Prostate gland (tissue), 2 donors: ENCODE results near the gene CYP4V2. TPM values are rescaled to one million over a fixed set of nuclear protein-coding genes. Genes with fewer than 3 reads are reported as not detected.
"Not testable (repeated sequence)": the region's sequence is repeated elsewhere in the genome, so short reads cannot be mapped to it uniquely, and the experiment has no call there.

Experiments
- DNase-seq: peaks from one replicate; pipeline ENCODE4 v3.0.0-alpha.2; 2019; ENCODE audit warnings: low spot score
- H3K27ac ChIP-seq, 2 donors: fragments of 200-600 bp; sonication (generic); 2 replicates each; pipeline ENCODE4 v1.5.1; 2017 to 2019
- H3K27me3 ChIP-seq: fragments of 200-600 bp; sonication (generic); replicated peaks from 2 replicates; pipeline ENCODE4 v1.5.1; 2019; ENCODE audit not compliant: insufficient read depth
- H3K36me3 ChIP-seq, 2 donors: fragments of 200-600 bp; sonication (generic); 1 replicate in 1 of 2; 2 replicates in 1 of 2; pipeline versions ENCODE4 v1.5.1 to v1.8.1; 2017 to 2019
- H3K4me1 ChIP-seq: fragments of 200-600 bp; sonication (generic); replicated peaks from 2 replicates; pipeline ENCODE4 v1.5.1; 2019
- H3K4me3 ChIP-seq, 2 donors: fragments of 200-600 bp; sonication (generic); 2 replicates each; pipeline ENCODE4 v1.5.1; 2017 to 2019
- H3K9me3 ChIP-seq: fragments of 200-600 bp; sonication (generic); 2 replicates; pipeline ENCODE4 v1.5.1; 2017
- POLR2A ChIP-seq: fragments of 450-650 bp; IDR thresholded peaks from one replicate; pipeline ENCODE4 v1.6.1; 2016; ENCODE audit warnings: antibody characterized with exemption, mild to moderate bottlenecking
- POLR2AphosphoS5 ChIP-seq: sonication (generic); formaldehyde crosslinking; IDR thresholded peaks from one replicate; pipeline ENCODE4 v1.6.1; 2017; ENCODE audit warnings: antibody characterized with exemption
- whole genome bisulfite sequencing: methylation state at CpG from one replicate; pipeline ENCODE4 v1.1.5; 2018; 5-methylcytosine and 5-hydroxymethylcytosine counted together
- intact Hi-C: fragments of 100-400 bp; cut with DNase I; formaldehyde crosslinking; loops from one replicate; pipeline ENCODE4 v1.14.2; 2022
- total RNA-seq, 2 donors: library from RNA; depleted of rRNA; stranded (reverse); fragments of >200 nt; gene quantifications; one replicate each; pipeline ENCODE4 v1.1.0, GENCODE V29; 2016
- TF ChIP-seq, protein P1 (sequence below), 4 experiments: fragments of 200-600 bp in 2 of 4; fragments of 450-650 bp in 2 of 4; sonication (generic) in 2 of 4; IDR thresholded peaks; 1 replicate in 3 of 4; 2 replicates in 1 of 4; pipeline ENCODE4 v1.5.1; 2016 to 2019; ENCODE audit warnings: antibody characterized with exemption in 4 of 4, mild to moderate bottlenecking in 2 of 4, moderate library complexity in 2 of 4

CYP4V2 gene
- total RNA-seq, 2 donors from 2014 or later = 23.5 to 40.2 TPM

DNA sequence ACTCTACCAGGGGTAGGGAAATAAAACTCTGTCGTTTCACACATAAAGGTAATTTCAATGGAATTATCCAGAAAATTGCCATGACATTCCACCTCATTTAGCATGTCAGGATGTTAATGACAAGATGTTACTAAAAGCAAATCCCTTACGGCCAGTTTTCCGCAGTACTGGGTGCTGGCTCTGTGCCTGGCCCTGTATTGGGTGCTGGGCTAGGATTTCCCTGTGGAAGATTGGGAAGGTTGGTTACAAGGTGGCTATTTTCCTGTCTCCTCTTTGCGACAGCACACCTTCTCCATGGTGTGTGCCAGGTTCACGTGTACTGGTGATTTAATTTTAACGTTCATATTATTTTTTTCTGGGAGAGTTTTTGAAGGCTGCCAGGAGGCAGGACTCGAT, 49.1 kb downstream of the CYP4V2 start:
- no peak overlapping the region for H3K27ac ChIP-seq
- 77% methylated on average over 7 of the region's 7 CpGs for WGBS
- H3K4me3 ChIP-seq = no peak overlapping the region
- H3K4me1 ChIP-seq = no peaks in the 10 kb centered on the region
- H3K9me3 ChIP-seq = no peaks in the 10 kb centered on the region
- no peaks in the 10 kb centered on the region for H3K27me3 ChIP-seq
- no peaks in the 10 kb centered on the region for H3K36me3 ChIP-seq
- intact Hi-C loops = no loop called here
- DNase-seq = no peak
- TF ChIP-seq, protein P1, sequence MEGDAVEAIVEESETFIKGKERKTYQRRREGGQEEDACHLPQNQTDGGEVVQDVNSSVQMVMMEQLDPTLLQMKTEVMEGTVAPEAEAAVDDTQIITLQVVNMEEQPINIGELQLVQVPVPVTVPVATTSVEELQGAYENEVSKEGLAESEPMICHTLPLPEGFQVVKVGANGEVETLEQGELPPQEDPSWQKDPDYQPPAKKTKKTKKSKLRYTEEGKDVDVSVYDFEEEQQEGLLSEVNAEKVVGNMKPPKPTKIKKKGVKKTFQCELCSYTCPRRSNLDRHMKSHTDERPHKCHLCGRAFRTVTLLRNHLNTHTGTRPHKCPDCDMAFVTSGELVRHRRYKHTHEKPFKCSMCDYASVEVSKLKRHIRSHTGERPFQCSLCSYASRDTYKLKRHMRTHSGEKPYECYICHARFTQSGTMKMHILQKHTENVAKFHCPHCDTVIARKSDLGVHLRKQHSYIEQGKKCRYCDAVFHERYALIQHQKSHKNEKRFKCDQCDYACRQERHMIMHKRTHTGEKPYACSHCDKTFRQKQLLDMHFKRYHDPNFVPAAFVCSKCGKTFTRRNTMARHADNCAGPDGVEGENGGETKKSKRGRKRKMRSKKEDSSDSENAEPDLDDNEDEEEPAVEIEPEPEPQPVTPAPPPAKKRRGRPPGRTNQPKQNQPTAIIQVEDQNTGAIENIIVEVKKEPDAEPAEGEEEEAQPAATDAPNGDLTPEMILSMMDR (IDR thresholded peaks at IDR 0.05) = no peak
- TF ChIP-seq POLR2A (no peak), POLR2AphosphoS5 (no peak)

DNA sequence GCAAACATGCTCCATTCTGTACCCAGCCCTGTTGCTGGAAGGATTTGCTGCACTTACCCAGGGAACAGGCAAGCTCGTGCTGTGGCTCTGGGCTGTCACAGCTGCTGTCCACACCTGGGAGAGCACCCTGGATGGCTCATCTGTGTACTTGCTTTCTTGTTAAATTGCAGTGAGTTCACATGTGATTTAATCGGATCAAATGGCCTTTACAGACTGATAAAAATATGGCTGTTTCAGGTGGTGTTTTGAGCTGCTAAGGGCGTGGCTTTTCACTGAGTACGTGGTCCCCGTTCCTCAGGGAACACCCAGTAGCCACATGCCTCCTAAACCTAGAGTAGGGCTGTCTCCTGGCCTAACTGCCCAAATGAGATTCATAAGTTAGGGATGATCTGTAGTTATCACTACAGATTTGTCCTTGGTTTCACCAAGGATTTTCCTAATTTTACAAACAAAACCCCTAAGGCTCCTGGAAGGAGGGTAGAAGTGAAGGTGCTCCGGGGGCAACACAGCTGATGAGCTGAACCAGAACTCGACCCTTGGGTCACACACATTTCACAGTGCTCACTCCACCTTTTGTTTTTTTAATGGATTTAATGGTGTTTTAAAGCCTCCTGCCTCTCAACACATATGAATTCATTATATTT, 49.6 kb downstream of the CYP4V2 start:
- H3K27me3 ChIP-seq = no peaks in the 10 kb centered on the region

DNA sequence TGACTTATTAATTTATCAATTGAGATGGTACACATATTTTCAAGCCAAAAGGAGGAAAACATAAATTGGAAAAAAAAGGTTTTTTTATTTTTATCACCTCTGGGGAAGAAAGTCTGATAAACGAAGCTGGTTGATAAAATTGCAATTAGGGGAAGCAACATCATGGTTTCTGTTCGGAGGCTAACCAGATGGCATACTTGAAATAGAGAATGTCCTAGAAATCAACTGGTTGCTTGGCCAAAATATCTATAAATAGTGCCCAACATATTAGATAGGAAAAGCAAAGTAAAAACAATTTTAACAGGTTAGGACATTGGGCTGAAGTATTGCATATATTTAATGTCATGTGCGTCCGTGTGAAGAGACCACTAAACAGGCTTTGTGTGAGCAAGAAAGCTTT, 50.2 kb downstream of the CYP4V2 start:
- no peak for DNase-seq
- 93% methylated on average over 4 of the region's 4 CpGs for WGBS
- Histone ChIP-seq H3K4me3 (no peak overlapping the region), H3K27ac (no peak overlapping the region), H3K36me3 (no peaks in the 10 kb centered on the region), H3K4me1 (no peaks in the 10 kb centered on the region), H3K9me3 (no peaks in the 10 kb centered on the region), H3K27me3 (no peaks in the 10 kb centered on the region)
- intact Hi-C loops = no loop called here
- TF ChIP-seq, protein P1 (IDR thresholded peaks at IDR 0.05) = no peak
- TF ChIP-seq POLR2A (no peak), POLR2AphosphoS5 (no peak)

More for the DNA sequence above, 49.6 kb downstream of the CYP4V2 start:
- no peak overlapping the region for H3K27ac ChIP-seq
- H3K4me3 ChIP-seq = no peak overlapping the region
- H3K9me3 ChIP-seq = no peaks in the 10 kb centered on the region
- no peaks in the 10 kb centered on the region for H3K4me1 ChIP-seq
- WGBS = 75% methylated on average over 7 of the region's 7 CpGs
- TF ChIP-seq, protein P1 (IDR thresholded peaks at IDR 0.05) = no peak
- TF ChIP-seq POLR2AphosphoS5 (no peak), POLR2A (no peak)
- H3K36me3 ChIP-seq = no peaks in the 10 kb centered on the region
- no peak for DNase-seq
- intact Hi-C loops = no loop called here

DNA sequence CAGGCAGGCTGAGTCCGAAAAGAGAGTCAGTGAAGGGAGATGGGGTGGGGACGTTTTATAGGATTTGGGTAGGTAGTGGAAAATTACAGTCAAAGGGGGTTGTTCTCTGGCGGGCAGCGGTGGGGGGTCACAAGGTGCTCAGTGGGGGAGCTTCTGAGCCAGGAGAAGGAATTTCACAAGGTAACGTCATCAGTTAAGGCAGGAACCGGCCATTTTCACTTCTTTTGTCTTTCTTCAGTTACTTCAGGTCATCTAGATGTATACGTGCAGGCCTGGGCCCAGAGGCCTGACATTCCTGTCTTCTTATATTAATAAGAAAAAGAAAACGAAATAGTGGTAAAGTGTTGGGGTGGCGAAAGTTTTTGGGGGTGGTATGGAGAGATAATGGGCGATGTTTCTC, 50.7 kb downstream of the CYP4V2 start:
- H3K27me3 ChIP-seq, DNase-seq, H3K36me3 ChIP-seq, H3K27ac ChIP-seq, intact Hi-C loops, H3K4me1 ChIP-seq, H3K4me3 ChIP-seq, H3K9me3 ChIP-seq: not testable (repeated sequence)
- 91% methylated on average over 10 of the region's 10 CpGs for WGBS

DNA sequence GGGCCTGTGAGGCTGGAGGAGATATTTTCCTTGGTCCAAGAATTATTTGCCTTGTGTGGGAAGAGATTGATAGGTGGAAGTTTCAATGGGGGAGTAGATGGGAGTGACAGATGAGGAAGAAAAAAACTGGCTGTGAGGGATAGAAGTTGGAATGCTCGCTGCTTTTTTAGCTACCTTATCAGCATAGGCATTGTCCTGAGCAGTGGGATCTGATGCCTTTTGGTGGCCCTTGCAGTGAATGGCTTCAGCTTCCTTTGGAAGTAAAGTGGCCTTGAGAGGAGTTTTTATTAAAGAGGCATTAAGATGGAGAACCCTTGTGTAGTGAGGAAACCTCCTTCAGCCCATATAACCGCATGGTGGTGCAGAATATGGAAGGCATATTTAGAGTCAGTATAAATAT, 52.0 kb downstream of the CYP4V2 start:
- Histone ChIP-seq H3K27ac (no peak overlapping the region), H3K36me3 (no peaks in the 10 kb centered on the region), H3K27me3 (no peaks in the 10 kb centered on the region), H3K4me3 (no peak overlapping the region), H3K9me3 (no peaks in the 10 kb centered on the region), H3K4me1 (no peaks in the 10 kb centered on the region)
- TF ChIP-seq POLR2A (no peak), POLR2AphosphoS5 (no peak)
- TF ChIP-seq, protein P1 (IDR thresholded peaks at IDR 0.05) = no peak
- DNase-seq = no peak
- intact Hi-C loops = no loop called here
- WGBS = 89% methylated on average over 2 of the region's 2 CpGs
